ENCODE data around the gene ARFGEF3. TPM values are rescaled to one million over a fixed set of nuclear protein-coding genes. Genes with fewer than 3 reads are reported as not detected.

ARFGEF3 gene
- total and polyA plus RNA-seq, 10 of the 15 experiments (the other 5 are each of a cell fraction or from before 2014, with no cell fraction given) = under 0.01 to 0.08 (median 0.02) TPM; not detected in 1

DNA sequence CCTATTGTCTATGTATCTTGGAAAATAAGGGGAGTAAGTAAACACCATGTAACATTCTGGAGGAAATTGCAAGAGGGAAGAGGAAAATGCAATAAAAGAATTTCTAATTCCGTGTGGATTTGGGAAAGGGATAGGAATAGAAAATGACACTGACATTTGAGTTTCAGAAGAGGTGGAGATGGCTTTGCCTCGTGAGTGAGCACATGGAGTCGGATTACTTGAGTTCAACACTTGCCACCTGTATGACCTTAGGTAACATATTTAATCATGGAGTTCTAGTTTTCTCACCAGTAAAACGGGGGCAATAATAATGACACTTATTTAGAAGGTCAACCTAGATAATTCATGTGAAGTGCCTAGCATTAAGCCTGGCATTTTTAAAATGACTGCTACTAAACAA is 67.3 kb downstream of the ARFGEF3 start:
- Histone ChIP-seq H3K27ac (ENCODE audit: control insufficient read depth, insufficient read depth) (no peak overlapping the region), H3K4me1 (ENCODE audit: control insufficient read depth, insufficient read depth, low read length) (0 out of 2 replicates have a peak, but pooled peaks cover 2% of the 10 kb centered on the region), H3K79me2 (ENCODE audit: control insufficient read depth, insufficient read depth, low read length) (no peaks in the 10 kb centered on the region), H3K4me3 (no peak overlapping the region), H3K9ac (ENCODE audit: control insufficient read depth, insufficient read depth, low read length) (no peak overlapping the region), H2AFZ (ENCODE audit: control insufficient read depth, low read depth, low read length) (no peak overlapping the region), H4K20me1 (ENCODE audit: control insufficient read depth, insufficient read depth) (no peaks in the 10 kb centered on the region), H3K36me3 (ENCODE audit: control insufficient read depth in 2 of 2, insufficient read depth in 2 of 2, low read length in 1 of 2) (no peaks in the 10 kb centered on the region), H3K9me3 (replicated peaks; ENCODE audit: control insufficient read depth, insufficient read depth, low read length) (no peaks in the 10 kb centered on the region), H3K27me3 (replicated peaks in 1 of 2; ENCODE audit: control insufficient read depth in 2 of 2, insufficient read depth in 2 of 2, low read length in 1 of 2) (peaks cover 0 to 2% of the 10 kb centered on the region in 2 experiments; a peak in 3 of 4 replicates), H3K4me2 (ENCODE audit: control insufficient read depth, insufficient read depth) (no peak overlapping the region)
- CTCF ChIA-PET = no interaction called here
- intact Hi-C loops (cut with micrococcal nuclease; ENCODE audit: unreplicated experiment) = no loop called here
- no peak for TF ChIP-seq PML (IDR thresholded peaks at IDR 0.05; ENCODE audit: low read length)
- no peak for TF ChIP-seq MTA2 (IDR thresholded peaks at IDR 0.05; ENCODE audit: low read depth)
- TF ChIP-seq, protein P1, sequence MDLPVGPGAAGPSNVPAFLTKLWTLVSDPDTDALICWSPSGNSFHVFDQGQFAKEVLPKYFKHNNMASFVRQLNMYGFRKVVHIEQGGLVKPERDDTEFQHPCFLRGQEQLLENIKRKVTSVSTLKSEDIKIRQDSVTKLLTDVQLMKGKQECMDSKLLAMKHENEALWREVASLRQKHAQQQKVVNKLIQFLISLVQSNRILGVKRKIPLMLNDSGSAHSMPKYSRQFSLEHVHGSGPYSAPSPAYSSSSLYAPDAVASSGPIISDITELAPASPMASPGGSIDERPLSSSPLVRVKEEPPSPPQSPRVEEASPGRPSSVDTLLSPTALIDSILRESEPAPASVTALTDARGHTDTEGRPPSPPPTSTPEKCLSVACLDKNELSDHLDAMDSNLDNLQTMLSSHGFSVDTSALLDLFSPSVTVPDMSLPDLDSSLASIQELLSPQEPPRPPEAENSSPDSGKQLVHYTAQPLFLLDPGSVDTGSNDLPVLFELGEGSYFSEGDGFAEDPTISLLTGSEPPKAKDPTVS (IDR thresholded peaks at IDR 0.05; ENCODE audit: low read depth, low read length) = no peak
- TF ChIP-seq TCF7 (IDR thresholded peaks at IDR 0.05; ENCODE audit: borderline replicate concordance) = no peak
- no peak for TF ChIP-seq SIN3A (IDR thresholded peaks at IDR 0.05; ENCODE audit: low read depth, low read length)
- no peak for TF ChIP-seq ZBTB4 (CRISPR knock-in tag; IDR thresholded peaks at IDR 0.05)
- TF ChIP-seq IKZF2 (IDR thresholded peaks at IDR 0.05) = no peak
- TF ChIP-seq SP1 (IDR thresholded peaks at IDR 0.05; ENCODE audit: low read depth, low read length) = no peak
- SMC1A ChIA-PET (ENCODE audit: uncharacterized antibody, unreplicated experiment) = no interaction called here
- BruUV-seq (replicated peaks) = no TSS peak
- DNase-seq (ENCODE audit: low read depth, low spot score) = no peak
- POLR2A ChIA-PET = no interaction called here
- 7% methylated on average over 4 of the region's 4 CpGs for WGBS (ENCODE audit: insufficient coverage, insufficient replicate concordance, low lambda C conversion rate, missing lambda C conversion rate)
- FAIRE-seq = no peak
- RAD21 ChIA-PET (ENCODE audit: unreplicated experiment) = no interaction called here
- in situ Hi-C loops (cut with MboI) = no loop called here
- ATAC-seq = no peak

Data from GM12878 (cell line).